Neural cell (in vitro differentiated cells): ENCODE data around the gene DNAJC3. TPM values are rescaled to one million over a fixed set of nuclear protein-coding genes. Genes with fewer than 3 reads are reported as not detected.

ENCODE experiments used
- H2AFZ ChIP-seq: fragments of 200-600, 300-800 bp; sonication (generic), shearing (Covaris generic); 2 replicates; pipeline ENCODE4 v1.6.0; 2014; ENCODE audit warnings: low read depth, mild to moderate bottlenecking, antibody characterized with exemption, low read length, moderate library complexity
- H3F3A ChIP-seq: fragments of 200-600 bp; shearing (Covaris generic); 2 replicates; pipeline ENCODE4 v1.6.1; 2016; ENCODE audit warnings: mild to moderate bottlenecking, moderate library complexity, mixed read lengths, antibody characterized with exemption, low read length; ENCODE audit not compliant: insufficient read depth, poor library complexity, severe bottlenecking
- H3K27ac ChIP-seq: fragments of 200-600, 300-800 bp; sonication (generic), shearing (Covaris generic); 2 replicates; pipeline ENCODE4 v1.5.1; 2014; ENCODE audit warnings: mild to moderate bottlenecking, low read length, moderate library complexity
- H3K27me3 ChIP-seq: fragments of 300-800, 200-600 bp; sonication (generic), shearing (Covaris generic); 2 replicates; pipeline ENCODE4 v1.6.0; 2014; ENCODE audit warnings: mild to moderate bottlenecking, low read depth, low read length, moderate library complexity; ENCODE audit not compliant: insufficient read depth
- H3K36me3 ChIP-seq: fragments of 300-800, 200-600 bp; sonication (generic), shearing (Covaris generic); 2 replicates; pipeline ENCODE4 v1.5.1; 2014; ENCODE audit warnings: mild to moderate bottlenecking, antibody characterized with exemption, low read length, moderate library complexity; ENCODE audit not compliant: insufficient read depth
- H3K4me2 ChIP-seq: fragments of 300-800, 200-600 bp; sonication (generic), shearing (Covaris generic); 2 replicates; pipeline ENCODE4 v1.6.0; 2014; ENCODE audit warnings: mild to moderate bottlenecking, low read length
- H3K4me3 ChIP-seq: fragments of 300-800, 200-600 bp; sonication (generic), shearing (Covaris generic); 2 replicates; pipeline ENCODE4 v1.5.1; 2014; ENCODE audit warnings: mild to moderate bottlenecking, low read length, moderate library complexity
- H3K79me2 ChIP-seq: fragments of 200-600 bp; shearing (Covaris generic); replicated peaks from 2 replicates; pipeline ENCODE4 v1.6.0; 2014; ENCODE audit warnings: mild to moderate bottlenecking, low read length, moderate library complexity; ENCODE audit not compliant: insufficient read depth
- H3K9ac ChIP-seq: fragments of 300-800, 200-600 bp; sonication (generic), shearing (Covaris generic); 2 replicates; pipeline ENCODE4 v1.6.1; 2016; ENCODE audit warnings: mild to moderate bottlenecking, low read length, mixed read lengths
- H3K9me2 ChIP-seq: fragments of 200-600 bp; shearing (Covaris generic); 2 replicates; pipeline ENCODE4 v1.6.1; 2016; ENCODE audit warnings: mild to moderate bottlenecking, low read length, mixed read lengths; ENCODE audit not compliant: insufficient read depth
- H3K9me3 ChIP-seq: fragments of 200-600, 300-800 bp; sonication (generic), shearing (Covaris generic); 2 replicates; pipeline ENCODE4 v1.6.1; 2016; ENCODE audit warnings: mild to moderate bottlenecking, mixed run types, low read length, moderate library complexity, mixed read lengths
- H4K20me1 ChIP-seq: fragments of 200-600 bp; shearing (Covaris generic); 2 replicates; pipeline ENCODE4 v1.6.1; 2016; ENCODE audit warnings: mild to moderate bottlenecking, mixed run types; ENCODE audit not compliant: insufficient read depth
- CTCF ChIP-seq: fragments of 450-650 bp; IDR thresholded peaks from 2 replicates; pipeline ENCODE4 v1.5.1; 2014; ENCODE audit warnings: antibody characterized with exemption, mild to moderate bottlenecking, moderate library complexity; ENCODE audit not compliant: poor library complexity, severe bottlenecking
- EP300 ChIP-seq: fragments of 450-650 bp; conservative IDR thresholded peaks from 2 replicates; pipeline ENCODE4 v1.6.1; 2014; ENCODE audit warnings: antibody characterized with exemption, mild to moderate bottlenecking, moderate library complexity; ENCODE audit not compliant: poor library complexity, severe bottlenecking
- EZH2 ChIP-seq: fragments of 200-600, 300-800 bp; shearing (Covaris generic), sonication (generic); IDR thresholded peaks from 2 replicates; pipeline ENCODE4 v1.6.1; 2014; ENCODE audit warnings: antibody characterized with exemption, low read length, borderline replicate concordance, mild to moderate bottlenecking; ENCODE audit not compliant: insufficient read depth, poor library complexity, severe bottlenecking
- MXI1 ChIP-seq: fragments of 450-650 bp; conservative IDR thresholded peaks from 2 replicates; pipeline ENCODE4 v1.6.1; 2014; ENCODE audit warnings: antibody characterized with exemption, mild to moderate bottlenecking; ENCODE audit not compliant: poor library complexity, severe bottlenecking
- POLR2AphosphoS5 ChIP-seq: IDR thresholded peaks from 2 replicates; pipeline ENCODE4 v1.6.1; 2012
- RAD21 ChIP-seq: fragments of 450-650 bp; conservative IDR thresholded peaks from 2 replicates; pipeline ENCODE4 v1.6.1; 2014; ENCODE audit warnings: antibody characterized with exemption, mild to moderate bottlenecking, moderate library complexity
- REST ChIP-seq: IDR thresholded peaks from 2 replicates; pipeline ENCODE4 v1.6.1; 2012; ENCODE audit warnings: borderline replicate concordance
- SMC3 ChIP-seq: fragments of 450-650 bp; conservative IDR thresholded peaks from 2 replicates; pipeline ENCODE4 v1.6.1; 2014; ENCODE audit warnings: antibody characterized with exemption, mild to moderate bottlenecking, moderate library complexity; ENCODE audit not compliant: poor library complexity
- TAF1 ChIP-seq: IDR thresholded peaks from 2 replicates; pipeline ENCODE4 v1.6.1; 2012; ENCODE audit warnings: low read depth
- polyA plus RNA-seq: library from polyadenylated mRNA; depleted of rRNA; stranded (reverse); fragments of >200 nt; gene quantifications from 2 replicates; pipeline ENCODE4 v1.2.3, GENCODE V29; 2014

DNAJC3 gene
- polyA plus RNA-seq, 1 donor from 2014 or later = 8.2 TPM

GRCh38 chr13:95652821-95653220 is 24.1 kb upstream of the DNAJC3 start:
- no peaks in the 10 kb centered on the region for H4K20me1 ChIP-seq
- no peak overlapping the region for H3K4me3 ChIP-seq
- TF ChIP-seq MXI1 = no peak
- no peak overlapping the region for H2AFZ ChIP-seq
- H3K27me3 ChIP-seq = no peaks in the 10 kb centered on the region
- no peak overlapping the region for H3K27ac ChIP-seq
- no peaks in the 10 kb centered on the region for H3F3A ChIP-seq
- no peak overlapping the region for H3K9ac ChIP-seq
- no peaks in the 10 kb centered on the region for H3K9me3 ChIP-seq
- no peaks in the 10 kb centered on the region for H3K9me2 ChIP-seq
- H3K4me2 ChIP-seq = no peak overlapping the region
- no peaks in the 10 kb centered on the region for H3K79me2 ChIP-seq
- H3K36me3 ChIP-seq = no peaks in the 10 kb centered on the region

GRCh38 chr13:95656386-95657015 is 20.4 kb upstream of the DNAJC3 start:
- H4K20me1 ChIP-seq = no peaks in the 10 kb centered on the region
- no peak overlapping the region for H3K27ac ChIP-seq
- H2AFZ ChIP-seq = no peak overlapping the region
- H3F3A ChIP-seq = no peaks in the 10 kb centered on the region
- no peaks in the 10 kb centered on the region for H3K36me3 ChIP-seq
- no peak overlapping the region for H3K9ac ChIP-seq
- H3K27me3 ChIP-seq = no peaks in the 10 kb centered on the region
- H3K79me2 ChIP-seq = no peaks in the 10 kb centered on the region
- no peaks in the 10 kb centered on the region for H3K9me3 ChIP-seq
- H3K4me3 ChIP-seq = no peak overlapping the region
- H3K9me2 ChIP-seq = no peaks in the 10 kb centered on the region
- no peak for TF ChIP-seq TAF1
- H3K4me2 ChIP-seq = no peak overlapping the region

- H3F3A ChIP-seq = no peaks in the 10 kb centered on the region
- no peak overlapping the region for H3K9ac ChIP-seq
- no peaks in the 10 kb centered on the region for H3K27me3 ChIP-seq
- no peaks in the 10 kb centered on the region for H4K20me1 ChIP-seq
- H3K9me2 ChIP-seq = no peaks in the 10 kb centered on the region
- no peak overlapping the region for H3K4me3 ChIP-seq
- H3K36me3 ChIP-seq = no peaks in the 10 kb centered on the region
- TF ChIP-seq CTCF = no peak
- TF ChIP-seq RAD21 = no peak
- no peak for TF ChIP-seq REST
- TF ChIP-seq POLR2AphosphoS5 = no peak
- no peak for TF ChIP-seq SMC3
- no peak for TF ChIP-seq MXI1
- TF ChIP-seq EP300 = no peak
- no peak for TF ChIP-seq EZH2
- no peak for TF ChIP-seq TAF1
- H3K79me2 ChIP-seq = no peaks in the 10 kb centered on the region
- H2AFZ ChIP-seq = no peak overlapping the region
- H3K9me3 ChIP-seq = no peaks in the 10 kb centered on the region
- no peak overlapping the region for H3K27ac ChIP-seq
- no peak overlapping the region for H3K4me2 ChIP-seq
Observed at GRCh38 chr13:95659500-95659899, 17.4 kb upstream of the DNAJC3 start.
